NCI-H1930 (cell line): ENCODE results near the gene TMEM11.
"Not testable (repeated sequence)": the region's sequence is repeated elsewhere in the genome, so short reads cannot be mapped to it uniquely, and the experiment has no call there.

Experiments used
- DNase-seq, 2 experiments: peaks; one replicate each; lab custom pipeline; 2025; lab: John Stamatoyannopoulos, UW

TMEM11 gene

DNA sequence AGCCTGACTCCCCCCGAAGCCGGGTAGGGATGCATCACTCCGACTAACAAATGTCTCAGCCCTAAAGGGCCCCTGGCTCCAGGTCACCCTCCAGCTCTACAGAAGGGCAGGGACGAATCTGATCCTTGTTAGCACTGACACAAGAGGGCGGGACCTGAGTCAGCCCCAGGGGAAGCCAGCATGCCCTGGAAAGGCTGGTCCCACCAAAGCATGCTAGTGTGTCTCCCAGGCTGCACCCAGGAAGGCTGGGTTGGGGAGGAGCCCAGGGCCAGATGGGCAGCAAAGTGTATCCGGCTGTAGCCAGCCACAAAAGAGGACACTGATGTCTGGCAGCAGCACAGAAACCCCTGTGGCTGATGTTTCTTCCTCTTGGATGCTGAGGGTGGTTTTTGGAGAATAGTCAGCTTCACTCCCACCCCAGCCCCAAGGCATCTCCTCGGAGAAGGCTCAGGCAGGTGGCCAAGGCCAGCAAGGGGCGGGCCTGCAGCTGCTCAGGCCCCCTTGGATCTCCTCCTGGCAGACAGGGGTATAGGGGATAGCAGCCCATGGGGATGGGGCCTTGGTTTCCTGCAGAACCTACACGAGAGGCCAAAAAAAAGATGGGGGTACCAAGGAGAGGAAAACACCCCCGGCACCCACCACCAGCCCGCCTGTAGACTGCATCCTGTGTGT is 28.2 kb upstream of the TMEM11 start:
- no peak for DNase-seq

DNA sequence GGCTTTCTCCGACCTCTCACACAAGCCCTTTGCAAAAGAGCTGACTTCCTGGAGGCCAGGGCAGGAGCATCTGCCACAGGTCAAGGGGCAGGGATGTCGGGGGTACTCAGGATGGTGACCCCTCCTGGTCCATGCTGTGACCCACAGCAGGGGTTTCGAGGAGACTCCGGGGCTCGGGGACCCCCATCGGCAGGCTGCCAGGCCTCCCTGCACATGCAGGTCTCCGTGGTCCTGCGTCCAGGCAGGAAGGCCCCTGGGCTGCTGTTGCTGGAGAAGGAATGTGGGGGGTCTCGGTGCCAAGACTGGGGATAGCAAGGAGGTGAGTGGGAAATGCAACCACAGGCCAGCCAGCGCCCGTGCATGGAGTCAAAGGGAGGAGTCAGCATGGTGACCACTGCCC is 27.6 kb upstream of the TMEM11 start:
- no peak for DNase-seq

DNA sequence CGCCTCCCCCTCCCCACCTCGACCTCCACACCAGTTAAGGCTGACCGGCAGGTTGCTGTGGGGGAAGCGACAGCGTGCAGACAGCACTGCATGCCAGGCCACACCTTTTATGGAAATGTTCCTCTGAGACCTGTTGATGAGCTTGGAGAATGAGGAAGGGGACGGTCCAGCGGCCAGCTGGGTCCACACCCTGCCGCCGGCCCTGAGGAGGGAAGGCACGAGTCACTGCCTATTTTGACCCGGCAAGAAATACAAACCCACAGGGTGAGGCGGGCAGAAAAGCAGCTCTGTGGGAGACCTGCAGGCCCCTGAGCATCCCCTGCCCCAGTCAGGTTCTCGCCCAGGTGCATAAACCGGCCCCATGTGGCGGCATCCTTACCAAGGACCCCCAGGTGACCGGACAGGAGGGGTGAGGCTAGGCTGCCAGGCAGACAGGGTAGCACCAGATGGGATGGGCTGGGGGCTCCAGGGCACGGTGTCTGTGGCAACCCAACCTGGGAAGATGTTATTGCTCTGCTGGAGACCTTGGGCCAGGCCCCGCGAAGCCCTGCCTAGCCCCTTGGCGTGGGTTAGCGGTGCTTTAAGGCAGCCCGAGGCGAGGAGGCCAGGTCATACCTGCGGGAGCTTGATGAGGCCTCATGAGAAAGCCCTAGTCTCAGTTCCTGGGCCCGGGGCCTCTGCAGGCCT is 26.6 kb upstream of the TMEM11 start:
- no peak for DNase-seq

DNA sequence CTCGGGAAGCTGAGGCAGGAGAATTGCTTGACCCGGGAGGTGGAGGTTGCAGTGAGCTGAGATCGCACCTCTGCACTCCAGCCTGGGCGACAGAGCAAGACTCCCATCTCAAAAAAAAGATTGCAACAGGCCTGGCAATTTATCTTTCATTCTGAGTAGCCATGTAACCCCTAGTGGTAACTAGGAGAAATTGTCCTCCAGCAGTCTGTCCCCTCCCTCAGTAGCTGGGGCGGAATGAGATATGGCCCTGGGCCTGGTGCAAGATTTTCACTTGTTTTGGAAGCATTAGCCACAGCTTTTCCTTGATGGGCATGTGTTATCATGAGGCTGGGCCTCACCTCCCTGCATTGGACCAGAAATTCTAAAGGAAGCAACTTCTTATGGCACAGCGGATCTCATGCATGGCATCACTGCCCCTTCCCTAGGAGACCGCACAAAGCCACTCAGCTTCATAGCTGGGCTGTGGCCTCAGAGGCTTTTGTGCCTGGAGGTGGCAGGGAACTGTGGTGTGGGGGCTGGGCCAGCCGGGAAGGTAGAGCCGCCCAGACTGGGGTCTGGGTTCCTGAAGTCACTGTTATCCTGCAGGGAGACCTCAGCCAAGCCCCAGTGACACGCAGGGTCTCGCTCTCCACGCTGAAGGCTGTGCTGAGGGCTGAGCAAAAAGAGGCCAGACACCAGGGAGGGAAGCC is 25.9 kb upstream of the TMEM11 start:
- no peak for DNase-seq

DNA sequence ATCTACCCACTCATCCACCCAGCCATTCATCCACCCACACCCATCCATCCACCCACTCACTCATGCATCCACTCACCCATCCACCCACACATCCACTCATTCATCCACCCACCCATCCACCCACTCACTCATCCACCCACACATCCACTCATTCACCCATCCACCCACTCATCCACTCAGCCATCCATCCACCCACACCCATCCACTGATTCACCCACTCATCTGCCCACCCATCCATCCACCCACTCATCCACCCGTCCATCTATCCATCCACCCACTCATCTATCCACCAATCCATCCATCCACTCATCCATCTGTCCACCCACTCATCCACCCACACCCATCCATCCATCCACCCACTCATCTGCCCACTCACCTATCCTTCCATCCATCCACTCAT is 22.0 kb upstream of the TMEM11 start:
- no peak for DNase-seq

DNA sequence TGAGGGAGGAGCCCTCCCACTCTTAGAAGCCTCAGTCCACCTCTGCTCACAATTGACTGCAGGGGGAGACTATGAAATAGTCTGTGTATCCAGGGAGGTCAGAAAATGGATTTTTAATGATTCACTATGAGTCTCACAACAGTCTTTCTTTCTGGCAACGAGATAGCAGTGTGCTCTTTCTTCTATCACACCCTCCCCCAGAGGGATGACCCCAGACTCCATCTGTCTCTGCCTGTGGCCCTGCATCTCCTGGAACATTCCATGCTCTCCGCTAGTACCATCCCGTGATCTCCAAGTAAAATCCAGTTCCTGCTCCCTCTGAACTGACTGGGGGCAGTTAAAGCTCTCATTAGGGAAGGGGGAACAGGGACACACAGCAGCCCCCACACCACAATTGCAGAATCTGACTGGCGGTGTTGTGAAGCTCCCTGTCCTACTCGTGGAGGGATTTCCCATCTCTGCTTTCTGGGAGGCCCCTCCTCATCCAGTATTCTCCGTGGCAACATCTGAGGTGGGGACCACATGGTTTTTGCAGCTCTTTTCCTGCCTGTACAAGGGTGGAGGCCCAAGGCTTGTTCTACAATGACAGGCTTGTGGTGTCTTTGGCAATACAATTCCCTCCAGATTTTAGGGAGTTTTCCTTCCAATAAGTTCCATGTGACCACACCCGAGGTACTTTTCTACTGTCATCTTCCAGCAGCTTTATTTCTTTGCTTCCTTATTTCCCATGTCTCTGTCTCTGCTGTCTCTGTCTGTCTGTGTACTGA is 19.8 kb upstream of the TMEM11 start:
- DNase-seq = no peak

DNA sequence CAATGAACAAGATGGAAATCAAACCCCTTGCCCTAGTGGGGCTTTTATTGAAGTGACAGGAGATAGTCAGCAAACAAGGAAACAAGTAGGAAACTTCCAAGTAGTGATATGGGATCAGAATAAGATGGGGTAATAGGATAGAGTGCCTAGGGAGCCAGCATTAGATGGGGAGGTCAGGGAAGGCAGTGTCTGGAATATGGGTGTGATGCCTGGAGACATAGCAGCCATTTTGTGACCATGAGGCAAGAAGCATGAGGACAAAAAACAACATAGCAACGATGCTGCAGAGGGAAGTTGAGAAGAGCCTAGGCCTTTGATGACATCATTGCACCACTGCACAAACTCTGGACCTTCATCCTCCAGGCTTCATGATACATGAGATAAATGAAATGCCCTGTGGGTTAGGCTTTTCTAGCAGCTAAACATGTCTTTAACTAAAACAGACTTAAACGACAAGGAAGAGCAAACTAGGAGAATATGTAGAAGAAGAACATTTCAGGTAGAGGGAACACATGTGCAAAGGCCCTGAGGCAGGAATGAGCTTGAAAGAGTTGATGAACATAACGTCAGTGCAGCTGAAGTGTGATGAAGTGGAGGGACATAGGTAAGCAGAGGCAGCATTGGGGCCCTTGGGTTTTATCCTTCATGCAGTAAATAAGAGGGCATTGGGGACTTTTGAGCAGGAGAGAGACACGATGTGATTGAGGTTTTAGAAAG is 18.2 kb upstream of the TMEM11 start:
- no peak for DNase-seq

DNA sequence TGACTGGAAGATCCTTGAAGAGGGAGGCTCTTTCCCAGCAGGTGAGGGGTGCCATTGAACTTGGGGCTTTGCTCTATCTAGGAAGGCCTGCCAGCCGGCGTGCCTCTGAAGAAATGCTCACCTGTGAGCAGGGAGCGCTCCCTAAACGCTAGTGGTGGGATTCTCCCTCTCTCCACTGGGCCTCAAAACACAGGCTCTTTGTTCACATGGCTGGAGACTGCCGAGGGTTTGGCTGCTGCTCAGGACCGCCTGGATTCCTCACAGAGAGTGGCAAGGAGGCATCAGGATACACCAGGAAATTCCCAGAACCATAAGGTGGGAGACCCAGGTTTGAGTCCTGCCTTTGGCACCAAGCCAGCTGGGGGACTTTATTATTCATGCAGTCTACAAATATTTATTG is 17.6 kb upstream of the TMEM11 start:
- DNase-seq = no peak

DNA sequence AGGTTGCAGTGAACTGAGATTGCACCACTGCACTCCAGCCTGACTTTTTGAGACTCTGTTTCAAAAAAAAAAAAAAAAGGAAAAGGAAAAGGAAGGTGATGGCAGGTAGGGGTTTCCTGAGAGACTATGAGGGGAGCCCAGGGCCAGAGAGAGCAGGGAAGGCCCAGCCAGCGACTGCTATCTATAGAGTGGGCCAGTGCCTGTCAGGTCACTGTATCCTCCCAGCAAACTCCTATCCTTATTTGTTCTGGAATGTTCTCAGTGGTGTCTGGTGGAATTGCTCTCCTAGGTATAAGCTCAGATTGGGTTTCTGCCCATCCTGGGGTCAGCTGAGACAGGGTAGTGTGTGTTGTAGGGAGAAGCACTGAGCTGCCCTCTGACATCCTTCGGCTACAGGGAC is 14.9 kb upstream of the TMEM11 start:
- DNase-seq = no peak

DNA sequence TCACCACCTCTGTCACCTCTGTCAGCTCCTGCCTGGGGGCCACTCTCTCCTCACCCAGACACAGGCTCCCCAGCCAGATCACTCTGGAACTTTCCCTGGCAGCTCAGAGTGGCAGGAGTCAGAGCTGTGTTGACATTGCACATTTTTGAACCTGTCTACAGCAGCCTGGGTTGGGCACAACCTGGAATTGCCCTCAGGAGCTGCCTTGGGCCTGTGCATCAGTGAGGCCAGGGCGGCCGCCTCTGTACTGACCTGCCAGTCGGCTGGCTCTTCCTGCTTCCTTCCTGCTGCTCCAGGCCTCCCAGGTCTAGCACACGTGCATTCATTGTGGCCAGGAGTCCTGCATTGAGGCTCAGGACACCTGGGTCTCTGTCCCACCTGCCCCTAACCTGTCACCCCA is 14.2 kb upstream of the TMEM11 start:
- no peak for DNase-seq

DNA sequence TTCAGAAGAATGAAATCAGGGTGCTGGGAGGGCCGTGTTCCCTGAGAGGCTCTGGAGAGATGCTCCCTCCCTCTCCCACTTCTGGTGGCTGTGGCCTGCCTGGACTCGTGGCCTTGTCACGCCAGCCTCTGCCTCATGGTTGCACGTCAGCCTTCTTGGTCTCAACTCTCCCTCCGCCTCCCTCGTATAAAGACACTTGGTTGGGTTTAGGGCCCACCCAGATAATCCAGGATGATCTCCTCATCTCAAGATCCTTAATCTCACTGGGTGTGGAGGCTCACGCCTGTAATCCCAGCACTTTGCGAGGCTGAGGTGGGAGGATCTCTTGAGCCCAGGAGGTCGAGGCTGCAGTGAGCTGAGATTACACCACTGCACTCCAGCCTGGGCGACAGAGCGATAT is 13.3 kb upstream of the TMEM11 start:
- DNase-seq = not testable (repeated sequence)

DNA sequence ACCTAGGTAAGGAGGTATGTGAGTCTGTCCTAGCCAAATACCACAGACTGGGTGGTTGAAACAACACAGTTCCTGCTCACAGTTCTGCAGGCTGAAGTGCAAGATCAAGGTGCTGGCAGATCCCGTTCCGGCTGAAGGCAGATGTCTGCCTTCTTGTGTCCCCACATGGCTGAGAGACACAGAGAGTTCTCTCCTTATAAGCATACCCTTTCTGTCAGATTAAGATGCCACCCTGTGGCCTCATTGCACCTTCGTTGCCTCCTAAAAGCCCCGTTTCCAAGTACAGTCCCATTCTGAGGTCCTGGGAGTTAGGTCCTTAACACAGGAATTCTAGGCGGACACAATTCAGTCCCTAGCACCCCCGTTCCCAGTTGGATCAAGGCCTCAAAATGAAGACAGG is 9.1 kb upstream of the TMEM11 start:
- no peak for DNase-seq

DNA sequence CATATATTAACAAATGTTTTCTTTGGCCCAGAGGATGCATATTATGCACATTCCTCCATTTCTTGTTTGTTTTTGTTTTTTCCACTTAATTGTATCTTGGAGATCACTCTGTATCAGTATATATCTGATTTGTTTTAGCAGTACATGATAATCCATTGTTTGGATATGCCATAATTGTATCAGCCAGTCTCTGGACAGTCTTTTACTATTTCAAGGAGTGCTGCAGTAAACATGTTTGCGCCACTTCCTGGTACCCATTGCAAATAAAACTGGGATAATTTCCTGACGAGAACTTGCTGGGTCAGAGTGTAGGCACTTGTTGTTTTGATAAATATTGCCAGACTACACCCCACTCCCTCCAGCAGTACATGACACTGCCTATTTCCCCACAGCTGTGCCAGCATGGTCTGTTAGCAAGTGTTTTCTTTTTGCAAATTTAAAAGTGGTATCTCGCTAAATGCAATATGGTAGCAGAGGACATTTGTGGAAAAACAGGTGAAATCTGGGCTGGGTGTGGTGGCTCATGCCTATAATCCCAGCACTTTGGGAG is 4.9 kb upstream of the TMEM11 start:
- DNase-seq = no peak

DNA sequence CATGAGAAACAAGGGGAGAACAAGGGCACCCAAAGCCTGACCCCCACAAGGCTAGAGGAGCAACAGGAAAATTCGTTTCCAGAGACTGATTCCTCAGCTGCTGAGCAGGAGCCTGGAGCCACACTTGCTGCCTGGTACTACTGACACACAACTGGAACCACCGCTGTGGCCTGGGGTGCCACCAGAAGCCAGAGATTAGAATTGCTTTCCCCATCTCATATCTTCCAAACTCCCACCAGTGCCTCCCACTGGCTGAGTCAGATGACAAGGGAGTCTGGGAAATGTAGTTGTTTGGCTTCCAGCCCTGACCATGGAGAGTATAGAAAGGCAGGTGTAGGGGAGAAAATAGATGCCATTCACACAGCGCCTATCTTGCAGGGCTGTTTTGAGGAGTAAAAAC is 4.1 kb upstream of the TMEM11 start:
- no peak for DNase-seq

DNA sequence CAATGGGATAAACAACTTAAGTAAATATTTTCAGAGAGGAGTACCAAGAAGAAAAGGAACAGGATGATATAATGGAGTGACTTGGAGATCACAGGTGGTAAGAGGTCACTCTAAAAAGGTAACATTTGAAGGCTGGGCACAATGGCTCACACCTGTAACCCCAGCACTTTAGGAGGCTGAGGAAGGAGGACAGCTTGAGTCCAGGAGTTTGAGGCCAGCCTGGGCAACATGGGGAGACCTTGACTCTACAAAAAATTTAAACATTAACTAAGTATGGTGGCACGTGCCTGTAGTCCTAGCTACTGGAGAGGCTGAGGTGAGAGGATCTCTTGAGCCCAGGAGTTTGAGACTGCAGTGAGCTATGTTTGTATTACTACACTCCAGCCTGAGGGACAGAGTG is 3.4 kb upstream of the TMEM11 start:
- DNase-seq = no peak

DNA sequence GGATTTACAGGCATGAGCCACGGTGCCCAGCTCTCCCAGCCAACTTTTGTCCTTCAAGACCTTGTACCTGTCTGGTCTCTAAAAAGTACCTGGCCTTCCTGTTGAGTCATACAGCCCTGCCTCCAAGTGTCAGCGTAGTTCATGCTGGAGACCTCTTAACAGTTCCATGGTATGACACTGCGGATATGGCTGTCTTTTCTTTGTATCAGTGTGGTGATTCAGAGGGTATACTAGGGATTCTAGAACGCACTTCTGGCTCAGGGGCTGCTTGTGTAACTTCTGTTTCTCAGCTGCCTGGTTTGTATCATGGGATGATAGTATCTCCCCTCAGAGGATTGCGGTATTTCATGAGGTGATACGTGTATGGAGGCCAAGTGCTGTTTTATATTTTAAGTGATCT is 2.0 kb upstream of the TMEM11 start:
- no peak for DNase-seq

DNA sequence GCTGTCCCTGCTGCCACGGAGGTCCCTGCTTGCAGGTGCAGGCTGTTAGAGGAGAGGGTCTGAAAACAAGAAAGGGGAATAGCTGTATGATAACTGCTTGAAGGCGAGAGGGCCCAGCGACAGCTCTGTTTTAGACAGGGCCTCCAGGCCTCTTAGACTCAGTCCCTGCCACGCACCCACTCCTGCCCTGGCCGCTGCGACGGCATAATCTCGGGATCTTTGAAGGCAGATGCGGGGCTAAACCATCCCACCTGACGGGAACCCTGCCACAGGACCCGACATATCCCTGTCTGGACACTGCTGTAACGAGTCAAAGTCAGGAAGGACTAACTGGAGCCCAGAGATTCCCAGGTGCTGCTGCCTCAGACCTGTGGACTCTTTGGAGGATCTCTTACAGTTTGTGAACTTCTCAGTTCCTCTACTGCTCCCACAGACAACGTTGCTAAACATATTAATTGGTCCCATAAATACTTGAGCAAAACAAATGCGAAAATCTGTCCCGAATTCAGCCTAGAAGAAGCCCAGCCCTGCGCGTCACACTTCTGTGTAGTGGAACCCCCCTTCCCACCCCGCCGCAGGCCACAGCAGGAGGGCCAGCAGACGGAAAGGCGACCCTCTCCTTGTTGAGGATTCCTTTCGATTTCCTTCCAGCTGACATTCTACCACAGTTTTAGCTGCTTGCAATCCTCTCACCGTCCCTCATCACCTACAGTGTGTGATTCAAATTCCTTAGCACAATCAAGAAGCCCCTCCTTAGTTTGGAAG is 998 bp upstream of the TMEM11 start:
- no peak for DNase-seq

DNA sequence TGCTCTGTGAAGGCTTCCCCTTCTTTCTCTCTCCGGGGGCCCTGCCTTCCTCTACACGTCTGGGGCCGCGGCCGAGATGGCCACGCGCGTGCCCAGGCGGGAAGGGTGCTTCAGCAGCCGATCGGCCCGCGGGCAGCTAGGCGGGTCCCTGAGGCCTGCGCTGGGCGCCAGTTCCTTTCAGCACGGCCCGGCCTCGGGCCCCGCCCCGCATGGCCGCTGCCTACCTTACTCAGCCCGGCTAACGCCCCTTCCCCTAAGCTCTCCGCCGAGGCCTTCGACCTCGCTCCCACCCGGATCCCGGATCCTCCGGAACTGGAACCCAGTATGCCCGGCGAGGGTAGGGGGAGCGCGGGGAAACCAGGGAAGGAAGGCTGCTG is 335 bp downstream of the TMEM11 start:
- DNase-seq = no peak

DNA sequence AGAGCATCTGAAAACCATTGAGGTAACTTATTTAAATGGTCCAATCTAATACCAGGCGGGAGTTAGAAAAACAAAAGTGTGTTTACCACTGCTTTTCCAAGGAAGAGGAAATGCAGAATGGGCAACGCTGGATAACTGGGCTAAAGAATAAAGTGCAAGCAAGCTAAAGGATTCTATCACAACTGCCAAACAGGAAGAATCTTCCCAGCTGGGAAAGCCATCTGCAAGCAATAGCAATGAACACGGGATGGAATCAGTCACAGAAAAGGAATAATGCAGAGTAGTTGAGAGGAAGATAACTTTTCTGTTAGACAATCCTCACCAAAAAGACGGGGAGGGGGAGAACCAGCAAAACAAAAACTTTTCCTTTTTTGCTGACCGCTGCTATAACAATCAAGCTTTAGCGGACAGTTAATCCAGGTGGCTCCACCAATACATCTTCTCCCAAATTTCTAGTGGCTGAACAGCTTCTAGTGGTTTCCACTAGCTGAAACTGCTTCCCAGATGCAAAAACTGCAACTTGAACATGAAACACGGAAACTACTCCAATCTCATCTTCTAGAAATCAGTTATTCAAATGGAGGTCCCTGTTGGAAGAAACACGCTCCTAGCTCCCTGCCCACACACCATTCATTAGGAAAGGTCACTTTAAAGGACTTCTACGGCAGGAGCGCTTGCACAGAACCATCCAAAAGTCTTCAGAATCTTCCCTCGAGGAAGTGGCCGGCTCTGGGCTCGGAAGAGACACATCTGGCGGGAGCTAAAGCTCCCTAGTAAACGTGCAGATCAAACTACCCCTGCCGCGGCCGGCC is 929 bp downstream of the TMEM11 start:
- DNase-seq = no peak

DNA sequence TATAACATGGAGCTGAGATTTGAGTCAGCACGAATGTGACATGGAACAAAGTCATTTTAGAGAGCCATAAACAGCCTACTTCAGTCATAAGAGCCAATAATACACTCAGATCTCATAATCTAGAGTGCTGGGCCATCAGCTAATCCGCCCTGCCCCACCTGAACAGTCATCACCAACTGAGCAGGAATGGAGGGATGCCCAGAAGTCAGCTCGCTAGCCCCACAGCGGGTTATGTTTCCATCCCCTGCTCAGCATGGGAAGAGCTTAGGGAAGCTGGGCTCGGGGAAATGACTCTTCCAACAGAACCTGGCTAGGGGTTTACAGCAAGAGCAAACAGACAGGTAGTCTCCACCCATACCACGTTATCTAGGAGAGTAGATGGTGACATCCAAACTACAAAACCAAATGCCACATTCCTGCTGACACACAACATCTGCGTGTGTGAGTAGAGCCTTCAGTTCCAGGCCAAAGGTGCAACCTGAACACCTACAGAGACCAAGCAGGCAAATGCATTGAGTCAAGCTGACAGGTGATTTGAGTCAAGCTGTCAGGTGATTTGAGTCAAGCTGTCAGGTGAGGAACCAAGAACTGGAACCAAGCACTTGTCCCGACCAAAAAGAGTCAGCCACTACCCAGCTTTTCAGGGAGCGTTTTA is 2.0 kb downstream of the TMEM11 start:
- DNase-seq = no peak
